Gastrocnemius medialis (tissue), 4 donors: Measurements from ENCODE around the gene TBL1X. TPM values are rescaled to one million over a fixed set of nuclear protein-coding genes. Genes with fewer than 3 reads are reported as not detected.

ENCODE experiments used
- ATAC-seq, 2 donors: fragments of 150-250 bp; one replicate each; pipeline ENCODE4 v1.9.1; 2016
- DNase-seq, 2 donors: peaks; one replicate each; pipeline ENCODE4 v3.0.0-alpha.2; 2019
- H3K27ac ChIP-seq, 4 donors: fragments of 200-600 bp; sonication (generic); 1 replicate in 1 of 4; 2 replicates in 3 of 4; pipeline ENCODE4 v1.5.1; 2016 to 2018; ENCODE audit warnings: mild to moderate bottlenecking in 2 of 4, moderate library complexity in 1 of 4
- H3K27me3 ChIP-seq, 3 donors: fragments of 200-600 bp; sonication (generic) in 2 of 3; 1 replicate in 1 of 3; 2 replicates in 2 of 3; pipeline versions ENCODE4 v1.5.1 to v1.6.0; 2016 to 2019; ENCODE audit warnings: mild to moderate bottlenecking in 1 of 3, moderate library complexity in 1 of 3
- H3K36me3 ChIP-seq, 2 donors: fragments of 200-600 bp; sonication (generic) in 1 of 2; one replicate each; pipeline ENCODE4 v1.5.1; 2017 to 2018
- H3K4me1 ChIP-seq, 2 donors: fragments of 200-600 bp; sonication (generic) in 1 of 2; one replicate each; pipeline ENCODE4 v1.5.1; 2016 to 2017; ENCODE audit warnings: mild to moderate bottlenecking in 2 of 2
- H3K4me3 ChIP-seq, 4 donors: fragments of 200-600 bp; sonication (generic) in 3 of 4; 1 replicate in 1 of 4; 2 replicates in 3 of 4; pipeline ENCODE4 v1.5.1; 2016 to 2019; ENCODE audit warnings: mild to moderate bottlenecking in 2 of 4
- H3K9me3 ChIP-seq, 3 donors: fragments of 200-600 bp; sonication (generic) in 2 of 3; 1 replicate in 1 of 3; 2 replicates in 2 of 3; pipeline ENCODE4 v1.5.1; 2016 to 2019
- CTCF ChIP-seq, 5 experiments: fragments of 450-650 bp in 3 of 5; fragments of 200-600 bp in 2 of 5; sonication (generic) in 2 of 5; IDR thresholded peaks in 4 of 5; conservative IDR thresholded peaks in 1 of 5; 1 replicate in 4 of 5; 2 replicates in 1 of 5; pipeline ENCODE4 v1.5.1; 2016 to 2019; ENCODE audit warnings: antibody characterized with exemption in 5 of 5, mild to moderate bottlenecking in 3 of 5, moderate library complexity in 3 of 5
- POLR2A ChIP-seq, 2 donors: fragments of 450-650 bp; IDR thresholded peaks; one replicate each; pipeline ENCODE4 v1.6.1; 2017; ENCODE audit warnings: antibody characterized with exemption in 2 of 2, mild to moderate bottlenecking in 2 of 2, moderate library complexity in 2 of 2
- in situ Hi-C, 4 donors: fragments of 200-750 bp; cut with MboI; loops; one replicate each; pipeline versions ENCODE4 v1.15.0 to v1.8.0; 2017; ENCODE audit warnings: low sequenced_read_pairs in 4 of 4
- intact Hi-C: fragments of 100-400 bp; cut with DNase I; formaldehyde crosslinking; loops from one replicate; pipeline ENCODE4 v1.15.1; 2023; ENCODE audit warnings: low total_unique reads
- total RNA-seq, 4 donors: library from RNA; depleted of rRNA; stranded (reverse); fragments of >200 nt; gene quantifications; one replicate each; pipeline versions ENCODE4 v1.1.0 to v1.2.3, GENCODE V29; 2016

The TBL1X gene
- total RNA-seq, 4 donors from 2014 or later = 6.7 to 16.8 (median 8.0) TPM

GRCh38 chrX:9436812-9437211 lies 28.0 kb upstream of the TBL1X start:
- H3K4me3 ChIP-seq = no peak overlapping the region
- no peaks in the 10 kb centered on the region for H3K9me3 ChIP-seq
- no peaks in the 10 kb centered on the region for H3K27me3 ChIP-seq
- no peaks in the 10 kb centered on the region for H3K36me3 ChIP-seq
- peaks cover 5 to 6% of the 10 kb centered on the region in 2 donors for H3K4me1 ChIP-seq
- ATAC-seq = no peak
- in situ Hi-C loops (no loop called here), intact Hi-C loops (no loop called here)
- TF ChIP-seq POLR2A (IDR thresholded peaks at IDR 0.05) (no peak), CTCF (IDR thresholded peaks at IDR 0.05 in 4 of 5, conservative IDR thresholded peaks at IDR 0.05 in 1 of 5) (no peak)
- H3K27ac ChIP-seq = no peak overlapping the region
- no peak for DNase-seq

- Histone ChIP-seq H3K27ac (peak overlapping the region in 1 of 4 donors; percentile 54), H3K27me3 (no peaks in the 10 kb centered on the region), H3K4me3 (no peak overlapping the region), H3K9me3 (no peaks in the 10 kb centered on the region), H3K4me1 (peaks cover 5 to 6% of the 10 kb centered on the region in 2 donors), H3K36me3 (no peaks in the 10 kb centered on the region)
- DNase-seq (peak; percentile 3 to 21), ATAC-seq (peak; percentile 81 to 85)
- TF ChIP-seq CTCF (IDR thresholded peaks at IDR 0.05 in 4 of 5, conservative IDR thresholded peaks at IDR 0.05 in 1 of 5) = no peak
- no peak for TF ChIP-seq POLR2A (IDR thresholded peaks at IDR 0.05)
- in situ Hi-C loops = no loop called here
- intact Hi-C loops = loop anchor here (2.0 kb wide), 1 partner anchor 26 kb away; the partner anchor contains the start of gene TBL1X
Observed at GRCh38 chrX:9438933-9439494, 25.8 kb upstream of the TBL1X start.

GRCh38 chrX:9440116-9440844 lies 24.6 kb upstream of the TBL1X start:
- H3K9me3 ChIP-seq = no peaks in the 10 kb centered on the region
- H3K4me1 ChIP-seq = peaks cover 5 to 6% of the 10 kb centered on the region in 2 donors
- TF ChIP-seq CTCF (IDR thresholded peaks at IDR 0.05 in 4 of 5, conservative IDR thresholded peaks at IDR 0.05 in 1 of 5) (no peak), POLR2A (IDR thresholded peaks at IDR 0.05) (no peak)
- peak; percentile 63 to 84 for ATAC-seq
- intact Hi-C loops (no loop called here), in situ Hi-C loops (no loop called here)
- no peaks in the 10 kb centered on the region for H3K36me3 ChIP-seq
- H3K4me3 ChIP-seq = no peak overlapping the region
- peak overlapping the region; percentile 38 to 69 (median 50) for H3K27ac ChIP-seq
- H3K27me3 ChIP-seq = no peaks in the 10 kb centered on the region
- peak; percentile 6 to 11 for DNase-seq

GRCh38 chrX:9442056-9442455 lies 22.8 kb upstream of the TBL1X start:
- DNase-seq (no peak), ATAC-seq (no peak)
- Histone ChIP-seq H3K4me3 (no peak overlapping the region), H3K36me3 (no peaks in the 10 kb centered on the region), H3K27me3 (no peaks in the 10 kb centered on the region), H3K4me1 (peaks cover 5 to 6% of the 10 kb centered on the region in 2 donors), H3K9me3 (no peaks in the 10 kb centered on the region), H3K27ac (no peak overlapping the region)
- intact Hi-C loops = no loop called here
- TF ChIP-seq CTCF (IDR thresholded peaks at IDR 0.05 in 4 of 5, conservative IDR thresholded peaks at IDR 0.05 in 1 of 5) (no peak), POLR2A (IDR thresholded peaks at IDR 0.05) (no peak)
- in situ Hi-C loops = no loop called here
